Fibroblast of the conjunctiva (primary cell): ENCODE data around the gene CAMKMT.
"Not testable (repeated sequence)": the region's sequence is repeated elsewhere in the genome, so short reads cannot be mapped to it uniquely, and the experiment has no call there.

ENCODE experiments used
- DNase-seq: peaks from one replicate; pipeline ENCODE4 v3.0.0-alpha.2; 2010; ENCODE audit warnings: low read depth

The CAMKMT gene

GRCh38 chr2:44550561-44550960 lies 188.8 kb downstream of the CAMKMT start:
- no peak for DNase-seq

GRCh38 chr2:44551497-44551896 lies 189.8 kb downstream of the CAMKMT start:
- no peak for DNase-seq

DNA sequence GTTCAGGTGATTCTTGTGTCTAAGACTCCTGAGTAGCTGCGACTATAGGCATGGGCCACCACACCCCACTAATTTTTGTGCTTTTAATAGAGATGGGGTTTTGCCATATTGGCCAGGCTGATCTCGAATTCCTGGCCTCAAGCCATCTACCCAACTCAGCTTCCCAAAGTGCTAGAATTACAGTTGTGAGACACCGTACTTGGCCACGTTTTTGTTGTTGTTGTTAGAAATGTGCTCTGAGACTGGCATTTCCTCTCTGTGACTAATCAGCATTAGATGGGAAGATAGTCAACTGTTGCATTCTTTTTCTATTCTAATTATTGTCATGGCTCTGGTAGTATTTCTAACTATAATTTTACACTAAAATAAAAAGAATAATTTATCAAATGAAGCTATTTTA lies 191.7 kb downstream of the CAMKMT start:
- DNase-seq: peak; percentile 42

DNA sequence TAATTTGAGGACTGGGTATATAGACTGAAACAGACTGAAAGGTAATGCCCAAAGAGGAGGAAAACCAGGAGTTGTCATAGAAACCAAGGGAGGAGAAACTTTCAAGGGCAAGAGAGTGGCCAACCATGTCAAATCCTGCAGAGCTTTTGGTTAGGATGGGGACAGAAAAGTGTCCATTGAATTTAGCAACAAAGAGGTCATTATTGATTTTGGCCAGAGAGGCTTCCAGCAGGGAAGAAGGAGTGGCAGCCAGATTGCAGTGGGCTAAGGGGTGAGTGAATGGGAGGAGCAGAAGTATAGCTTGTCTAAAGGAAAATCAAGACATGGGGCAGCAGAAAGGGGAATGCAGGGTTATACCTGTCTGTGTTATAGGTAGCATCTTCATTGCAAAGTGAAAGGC lies 194.0 kb downstream of the CAMKMT start:
- no peak for DNase-seq

DNA sequence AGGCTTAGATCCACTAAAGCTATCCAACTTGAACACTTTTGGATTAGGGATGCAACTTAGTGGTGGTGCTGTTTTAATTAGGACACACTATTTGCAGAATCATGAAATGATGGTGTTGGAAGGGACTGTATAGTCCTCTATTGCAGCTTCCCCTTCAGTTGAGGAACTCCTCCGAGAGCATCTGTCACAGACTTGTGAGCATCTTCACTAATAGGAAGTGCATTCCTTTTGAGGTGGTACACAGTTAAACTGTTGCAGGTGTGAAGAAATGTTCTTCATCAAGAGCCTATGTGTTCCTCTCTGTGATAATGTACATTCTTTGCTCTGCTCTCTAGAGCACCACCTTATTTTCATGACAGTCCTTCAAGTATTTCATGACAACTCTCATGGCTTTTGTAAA lies 197.4 kb downstream of the CAMKMT start:
- no peak for DNase-seq

DNA sequence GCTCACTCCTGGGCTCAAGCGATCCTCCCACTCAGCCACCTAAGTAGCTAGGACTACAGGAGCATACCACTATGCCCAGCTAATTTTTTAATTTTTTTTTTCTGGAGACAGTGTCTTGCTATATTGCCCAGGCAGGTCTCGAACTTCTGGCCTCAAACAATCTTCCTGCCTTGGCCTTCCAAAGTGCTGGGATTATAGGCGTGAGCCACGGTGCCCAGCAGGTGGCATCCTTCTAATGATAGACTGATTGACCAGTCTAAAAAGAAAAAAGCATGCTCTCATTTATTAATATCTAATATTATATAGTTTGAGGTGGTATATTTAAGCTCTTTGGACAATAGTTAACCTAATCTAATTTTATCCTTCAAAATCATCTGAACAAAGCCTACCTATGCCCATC lies 198.6 kb downstream of the CAMKMT start:
- DNase-seq: no peak

- no peak for DNase-seq
Observed at GRCh38 chr2:44560941-44561340, 199.2 kb downstream of the CAMKMT start.

- no peak for DNase-seq
Observed at GRCh38 chr2:44562737-44563136, 201.0 kb downstream of the CAMKMT start.

DNA sequence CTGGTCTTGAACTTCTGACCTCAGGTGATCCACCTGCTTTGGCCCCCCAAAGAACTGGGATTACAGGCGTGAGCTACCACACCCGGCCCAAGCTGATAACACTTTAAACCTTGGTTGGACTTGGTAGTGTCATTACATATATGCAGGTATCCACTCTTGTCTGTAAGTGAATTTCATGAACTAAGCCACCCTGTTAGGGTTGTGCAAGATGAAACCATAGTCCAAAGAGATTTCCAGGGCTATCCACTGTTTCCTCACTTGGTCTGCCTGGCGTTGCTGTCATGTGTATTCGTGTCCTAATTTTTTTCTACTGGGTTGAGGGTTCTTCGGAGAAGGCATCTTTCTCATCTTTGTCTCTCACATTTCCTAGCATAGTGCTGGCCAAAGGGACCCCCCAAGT lies 203.0 kb downstream of the CAMKMT start:
- DNase-seq: no peak

DNA sequence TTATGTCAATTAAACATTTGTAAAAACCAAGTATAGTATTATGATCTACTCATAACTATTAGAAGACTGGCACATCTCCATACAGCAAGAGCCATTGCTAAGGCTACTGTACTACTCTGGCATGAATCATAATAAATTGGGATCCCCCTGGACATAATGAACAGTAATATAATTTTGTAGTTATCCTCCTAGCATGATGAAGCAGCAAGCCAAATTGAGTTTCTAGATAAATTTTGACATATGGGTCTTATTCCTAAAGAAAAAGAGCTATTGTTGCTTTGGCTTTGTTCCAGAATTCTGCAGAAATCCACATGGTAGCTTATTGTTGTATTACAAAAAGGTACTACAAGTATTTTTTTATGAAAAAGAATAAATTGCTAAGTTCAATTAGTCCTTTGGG lies 204.3 kb downstream of the CAMKMT start:
- no peak for DNase-seq

GRCh38 chr2:44569491-44569890 lies 207.7 kb downstream of the CAMKMT start:
- DNase-seq: no peak

DNA sequence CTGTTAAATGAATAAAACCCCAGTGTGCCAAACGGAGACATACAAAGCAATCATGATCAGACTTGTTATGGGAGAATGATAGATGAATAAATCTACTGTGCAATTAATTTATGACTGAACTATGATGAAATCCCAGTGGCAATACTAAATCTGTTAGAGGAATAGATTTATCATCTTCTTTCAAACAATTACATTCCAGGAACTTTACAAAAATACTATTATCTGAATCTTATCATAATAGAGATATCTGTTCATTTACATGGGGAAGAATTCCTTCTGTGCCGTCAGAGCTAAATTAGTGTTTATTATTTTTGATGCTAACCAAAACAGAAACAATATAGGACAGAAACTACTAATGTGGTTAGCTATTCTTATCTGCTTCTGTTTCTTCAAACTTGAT lies 208.5 kb downstream of the CAMKMT start:
- DNase-seq: no peak

GRCh38 chr2:44570777-44571176 lies 209.0 kb downstream of the CAMKMT start:
- no peak for DNase-seq

GRCh38 chr2:44572196-44572900 lies 210.6 kb downstream of the CAMKMT start:
- no peak for DNase-seq

DNA sequence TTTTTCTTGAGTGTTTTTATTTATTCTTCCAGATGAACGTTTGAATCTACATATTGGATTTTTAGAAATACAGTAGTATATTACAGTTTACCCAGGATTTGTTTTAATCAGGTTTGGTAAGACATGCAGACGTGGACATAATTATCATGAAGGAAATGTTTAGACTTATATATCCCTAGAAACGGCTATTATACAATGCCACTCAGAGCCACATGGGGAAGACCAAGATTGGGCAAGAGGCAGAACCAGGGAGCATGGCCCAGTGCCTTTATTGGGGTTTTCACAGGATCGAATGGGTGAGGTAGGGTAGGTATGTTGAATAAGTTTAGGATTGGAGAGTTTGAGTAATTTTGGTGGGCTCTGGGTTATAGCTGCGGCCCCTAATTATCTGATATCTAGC lies 212.2 kb downstream of the CAMKMT start:
- no peak for DNase-seq

- DNase-seq: no peak
Observed at GRCh38 chr2:44578471-44579093, 216.8 kb downstream of the CAMKMT start.

DNA sequence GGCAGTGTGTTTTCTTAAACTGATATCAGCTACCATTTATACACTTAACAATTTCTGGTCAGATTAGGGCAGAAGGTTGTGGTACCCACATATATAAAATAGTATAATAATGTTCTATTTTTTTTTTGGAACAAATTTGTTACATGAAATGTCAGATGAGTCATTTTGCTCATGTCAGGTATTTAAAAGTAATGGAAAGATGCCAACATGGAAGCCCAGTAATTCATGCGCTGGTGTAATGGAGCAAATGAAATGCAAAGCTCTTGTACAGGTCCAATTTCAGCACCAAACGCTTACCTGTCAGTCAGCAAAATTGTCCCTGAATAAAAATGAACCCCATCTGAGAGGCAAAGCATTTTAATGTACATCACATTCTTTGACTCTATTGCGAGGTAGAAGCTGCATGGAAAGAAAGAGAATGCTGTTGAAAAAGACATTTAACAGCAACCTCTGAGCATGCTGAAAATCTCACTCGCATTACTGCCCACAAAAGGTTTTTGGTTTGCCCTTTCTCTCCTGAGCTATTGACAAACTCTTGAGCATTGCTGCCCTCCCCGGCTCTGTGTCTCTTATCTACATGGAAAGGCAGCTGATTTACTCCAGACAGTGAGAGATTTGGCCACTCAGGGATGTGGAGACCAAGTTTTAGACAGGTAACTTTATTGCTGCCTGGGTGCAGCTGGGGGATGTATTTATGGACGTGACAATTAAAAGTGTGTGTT lies 217.5 kb downstream of the CAMKMT start:
- no peak for DNase-seq

DNA sequence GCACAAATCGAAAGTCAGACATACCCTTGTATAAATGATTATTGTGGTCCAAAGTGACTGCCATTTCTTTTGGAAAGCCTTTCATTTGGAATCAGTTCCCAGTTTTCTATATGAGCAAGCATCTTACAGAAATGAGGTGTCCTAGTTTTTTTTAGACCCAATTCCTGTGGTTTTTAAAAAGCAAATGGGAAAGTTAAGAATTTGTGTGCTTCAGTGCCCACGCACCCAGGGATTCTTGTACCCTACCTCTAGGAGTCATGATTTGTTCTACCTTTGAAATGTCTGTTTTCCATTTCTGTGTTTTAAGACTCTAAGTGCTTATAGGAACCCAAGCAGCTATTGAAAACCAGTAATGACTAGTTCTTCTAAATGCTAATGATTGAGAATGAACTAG lies 218.1 kb downstream of the CAMKMT start:
- no peak for DNase-seq

GRCh38 chr2:44580875-44581515 lies 219.2 kb downstream of the CAMKMT start:
- no peak for DNase-seq

DNA sequence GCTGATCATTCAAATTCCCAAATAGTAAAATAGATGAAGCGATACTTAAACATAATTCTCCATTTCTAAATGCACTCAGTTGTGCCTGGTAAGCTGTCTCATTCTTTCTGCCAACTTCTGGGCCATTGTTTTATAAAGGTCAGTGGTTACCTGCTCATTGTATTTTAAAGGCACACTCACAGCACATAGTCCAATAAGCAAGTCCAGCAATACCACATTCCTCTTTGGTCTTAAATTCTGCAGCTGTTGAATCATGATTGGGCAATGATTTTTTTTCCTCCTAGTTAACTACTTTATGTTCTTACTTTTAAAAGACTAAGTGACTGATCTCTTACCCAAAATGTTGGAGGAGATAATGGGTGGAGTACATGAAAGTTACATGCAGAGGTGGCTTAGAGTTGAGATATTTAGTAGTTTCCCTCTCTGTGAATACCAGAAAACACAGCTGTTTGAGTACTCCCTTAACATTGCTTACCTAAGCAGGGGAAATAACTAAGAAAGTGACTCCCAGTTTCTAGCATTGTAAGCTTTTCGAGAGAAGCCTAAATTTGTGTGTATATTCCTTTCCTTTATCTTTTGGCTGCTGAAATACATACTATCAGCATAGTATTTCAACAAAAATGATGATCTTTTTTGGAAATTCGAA lies 220.7 kb downstream of the CAMKMT start:
- DNase-seq: no peak

DNA sequence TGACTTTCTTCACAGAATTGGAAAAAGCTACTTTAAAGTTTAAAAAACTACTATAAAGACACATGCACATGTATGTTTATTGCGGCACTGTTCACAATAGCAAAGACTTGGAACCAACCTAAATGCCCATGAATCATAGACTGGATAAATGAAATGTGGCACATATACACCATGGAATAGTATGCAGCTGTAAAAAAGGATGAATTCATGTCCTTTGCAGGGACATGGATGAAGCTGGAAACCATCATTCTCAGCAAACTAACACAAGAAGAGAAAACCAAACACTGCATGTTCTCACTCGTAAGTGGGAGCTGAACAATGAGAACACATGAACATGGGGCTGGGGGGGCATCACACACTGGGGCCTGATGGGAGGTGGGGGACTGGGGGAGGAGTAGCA lies 233.9 kb downstream of the CAMKMT start:
- not testable (repeated sequence) for DNase-seq

- DNase-seq: peak; percentile 53
Observed at GRCh38 chr2:44596537-44597320, 235.0 kb downstream of the CAMKMT start.
